A673 (cell line): Measurements from ENCODE around the gene C9orf85. TPM values are rescaled to one million over a fixed set of nuclear protein-coding genes. Genes with fewer than 3 reads are reported as not detected.
A peak's percentile ranks its signal among the peaks of the same experiment; 100 is the strongest.

Experiments used
- BruUV-seq: library from RNA; stranded (reverse); fragments of 400-500 nt; replicated peaks from 2 replicates; lab custom pipeline; 2021; lab: Mats Ljungman, UMichigan
- CTCF ChIA-PET: fragments of 300-600 bp; sonication (Branson Sonifier 250); formaldehyde crosslinking; loops from one replicate; lab custom pipeline; 2022; ENCODE audit warnings: antibody characterized with exemption; lab: Charles Lee
- POLR2A ChIA-PET: fragments of 300-600 bp; sonication (Branson Sonifier 250); formaldehyde crosslinking; loops from one replicate; lab custom pipeline; 2022; ENCODE audit warnings: antibody characterized with exemption; ENCODE audit not compliant: low non-redundant PET; lab: Charles Lee
- DNase-seq: peaks from one replicate; pipeline ENCODE4 v3.0.0-alpha.2; 2015; ENCODE audit warnings: low spot score
- H3K27ac ChIP-seq: fragments of 200-600 bp; sonication (generic); 2 replicates; pipeline ENCODE4 v1.5.1; 2016; ENCODE audit warnings: mixed run types, low read depth, mild to moderate bottlenecking, mixed read lengths, antibody characterized with exemption, low read length; ENCODE audit not compliant: poor library complexity, severe bottlenecking
- H3K27me3 ChIP-seq: fragments of 200-600 bp; sonication (generic); replicated peaks from 2 replicates; pipeline ENCODE4 v1.6.1; 2017; ENCODE audit warnings: mixed run types, low read depth, mild to moderate bottlenecking, mixed read lengths, antibody characterized with exemption, low read length; ENCODE audit not compliant: insufficient read depth, poor library complexity
- H3K36me3 ChIP-seq: fragments of 200-600 bp; sonication (generic); 2 replicates; pipeline ENCODE4 v1.6.1; 2016; ENCODE audit warnings: mixed run types, mild to moderate bottlenecking, mixed read lengths, antibody characterized with exemption, low read length; ENCODE audit not compliant: insufficient read depth, poor library complexity, severe bottlenecking
- H3K4me1 ChIP-seq: fragments of 200-600 bp; sonication (generic); 2 replicates; pipeline ENCODE4 v1.6.1; 2017; ENCODE audit warnings: mixed run types, mild to moderate bottlenecking, mixed read lengths, antibody characterized with exemption, low read length; ENCODE audit not compliant: insufficient read depth, poor library complexity, severe bottlenecking
- H3K4me3 ChIP-seq: fragments of 200-600 bp; sonication (generic); 2 replicates; pipeline ENCODE4 v1.5.1; 2016; ENCODE audit warnings: low read depth, mixed run types, mild to moderate bottlenecking, mixed read lengths, low read length; ENCODE audit not compliant: poor library complexity, severe bottlenecking
- H3K9me3 ChIP-seq: fragments of 200-600 bp; sonication (generic); 2 replicates; pipeline ENCODE4 v1.6.1; 2016; ENCODE audit warnings: mixed run types, low read depth, mild to moderate bottlenecking, mixed read lengths, antibody characterized with exemption, low read length; ENCODE audit not compliant: poor library complexity, severe bottlenecking
- CTCF ChIP-seq: fragments of 300-800, 200-600 bp; sonication (generic); conservative IDR thresholded peaks from 2 replicates; pipeline ENCODE4 v1.5.1; 2017; ENCODE audit warnings: low read depth, mild to moderate bottlenecking, antibody characterized with exemption, low read length, moderate library complexity, mixed read lengths
- EZH2 ChIP-seq: fragments of 200-600 bp; sonication (generic); IDR thresholded peaks from 2 replicates; pipeline ENCODE4 v1.6.1; 2017; ENCODE audit warnings: borderline replicate concordance, low read depth, mild to moderate bottlenecking, mixed read lengths, antibody characterized with exemption, low read length; ENCODE audit not compliant: poor library complexity, severe bottlenecking
- intact Hi-C: fragments of 100-400 bp; cut with micrococcal nuclease; formaldehyde crosslinking; loops from one replicate; pipeline ENCODE4 v1.10.0; 2022; ENCODE audit not compliant: unreplicated experiment
- total RNA-seq: library from RNA; stranded (reverse); gene quantifications from 2 replicates; pipeline ENCODE4 v1.2.3, GENCODE V29; 2021

C9orf85 gene
- total RNA-seq, 1 experiment from 2014 or later, result 9.4 TPM

GRCh38 chr9:71929223-71929622 lies 17.8 kb downstream of the C9orf85 start:
- Histone ChIP-seq H3K36me3 (no peaks in the 10 kb centered on the region), H3K27ac (no peak overlapping the region), H3K4me3 (no peak overlapping the region), H3K9me3 (no peaks in the 10 kb centered on the region), H3K4me1 (no peaks in the 10 kb centered on the region), H3K27me3 (no peaks in the 10 kb centered on the region)
- BruUV-seq, result no TSS peak
- intact Hi-C loops, result no loop called here
- ChIA-PET POLR2A (no interaction called here), CTCF (no interaction called here)
- DNase-seq, result no peak
- TF ChIP-seq CTCF (no peak), EZH2 (no peak)

- Histone ChIP-seq H3K27ac (no peak overlapping the region), H3K4me3 (no peak overlapping the region), H3K27me3 (no peaks in the 10 kb centered on the region), H3K9me3 (no peaks in the 10 kb centered on the region), H3K4me1 (no peaks in the 10 kb centered on the region), H3K36me3 (no peaks in the 10 kb centered on the region)
- intact Hi-C loops, result no loop called here
- TF ChIP-seq EZH2, result no peak
- no peak for TF ChIP-seq CTCF
- DNase-seq, result peak; percentile 2
- ChIA-PET POLR2A (no interaction called here), CTCF (no interaction called here)
- BruUV-seq, result no TSS peak
Observed at GRCh38 chr9:71929791-71930440, 18.5 kb downstream of the C9orf85 start.

GRCh38 chr9:71931166-71931565 lies 19.7 kb downstream of the C9orf85 start:
- ChIA-PET POLR2A (interaction anchor here (0.6 kb wide), 1 partner anchor 16 kb away, joined by 5 read pairs; no protein-coding TSS in a partner anchor), CTCF (no interaction called here)
- Histone ChIP-seq H3K27ac (no peak overlapping the region), H3K4me3 (no peak overlapping the region), H3K36me3 (no peaks in the 10 kb centered on the region), H3K4me1 (no peaks in the 10 kb centered on the region), H3K27me3 (no peaks in the 10 kb centered on the region), H3K9me3 (no peaks in the 10 kb centered on the region)
- TF ChIP-seq CTCF, result no peak
- no peak for TF ChIP-seq EZH2
- intact Hi-C loops, result no loop called here
- no peak for DNase-seq
- BruUV-seq, result no TSS peak
